Left renal pelvis (tissue), 4 donors: Measurements from ENCODE around the gene RNF43. TPM values are rescaled to one million over a fixed set of nuclear protein-coding genes. Genes with fewer than 3 reads are reported as not detected.

Experiments
- polyA plus RNA-seq, 4 donors: library from polyadenylated mRNA; unstranded; fragments of 120-200 nt; gene quantifications; one replicate each; pipeline ENCODE4 v1.2.1, GENCODE V29; 2013; ENCODE audit not compliant: insufficient read length in 4 of 4

Gene RNF43
- polyA plus RNA-seq, 4 donors: 0.78 to 16.3 (median 14.9) TPM

Other genes starting within 250 kb of the RNF43 start
- 1 to 10 TPM in 1 of 4 donors, under 1 TPM in 3; 0.37 to 1.8 (median 0.59) TPM for gene EPX, start 224.8 kb downstream of the RNF43 start, polyA plus RNA-seq
- 10 to 100 TPM; 27.7 to 56.0 (median 43.1) TPM for gene MKS1, start 198.3 kb downstream of the RNF43 start, polyA plus RNA-seq
- gene LPO, start 178.9 kb downstream of the RNF43 start, polyA plus RNA-seq: under 1 TPM in 3 of 4 donors, not detected in 1; 0.06 to 0.29 (median 0.26) TPM
- 1 to 10 TPM; 1.6 to 7.6 (median 4.0) TPM for gene MPO, start 136.6 kb downstream of the RNF43 start, polyA plus RNA-seq
- gene TSPOAP1, start 88.7 kb downstream of the RNF43 start, polyA plus RNA-seq: 10 to 100 TPM; 26.9 to 76.5 (median 43.0) TPM
- 100 to 1,000 TPM; 105 to 152 (median 127) TPM for gene SUPT4H1, start 65.3 kb downstream of the RNF43 start, polyA plus RNA-seq
- gene HSF5, start 70.9 kb upstream of the RNF43 start, polyA plus RNA-seq: under 1 TPM; 0.23 to 0.68 (median 0.43) TPM
- gene MTMR4, start 97.1 kb upstream of the RNF43 start, polyA plus RNA-seq: 10 to 100 TPM; 30.3 to 60.9 (median 48.8) TPM